ENCODE measurements around the gene NKAIN2. TPM values are rescaled to one million over a fixed set of nuclear protein-coding genes. Genes with fewer than 3 reads are reported as not detected.
"Not testable (repeated sequence)": the region's sequence is repeated elsewhere in the genome, so short reads cannot be mapped to it uniquely, and the experiment has no call there.

The NKAIN2 gene
- total RNA-seq, 1 experiment from 2014 or later, result 0.15 TPM

- DNase-seq (ENCODE audit: low read depth), result no peak
These were observed 526.5 kb downstream of the NKAIN2 start for GRCh38 chr6:124330197-124330596.

GRCh38 chr6:124334359-124334758 lies 530.7 kb downstream of the NKAIN2 start:
- DNase-seq (ENCODE audit: low read depth), result peak; percentile 2

- DNase-seq (ENCODE audit: low read depth), result no peak
These were observed 536.1 kb downstream of the NKAIN2 start for GRCh38 chr6:124339610-124340334.

GRCh38 chr6:124348339-124348738 lies 544.7 kb downstream of the NKAIN2 start:
- not testable (repeated sequence) for DNase-seq (ENCODE audit: low read depth)

- DNase-seq (ENCODE audit: low read depth), result no peak
These were observed 551.5 kb downstream of the NKAIN2 start for GRCh38 chr6:124355146-124355545.

GRCh38 chr6:124356276-124356810 lies 552.7 kb downstream of the NKAIN2 start:
- DNase-seq (ENCODE audit: low read depth), result no peak

GRCh38 chr6:124356811-124357210 lies 553.1 kb downstream of the NKAIN2 start:
- DNase-seq (ENCODE audit: low read depth), result no peak

GRCh38 chr6:124368131-124368530 lies 564.5 kb downstream of the NKAIN2 start:
- DNase-seq (ENCODE audit: low read depth), result no peak

GRCh38 chr6:124371974-124372475 lies 568.4 kb downstream of the NKAIN2 start:
- no peak for DNase-seq (ENCODE audit: low read depth)

- DNase-seq (ENCODE audit: low read depth), result peak; percentile 2
These were observed 569.7 kb downstream of the NKAIN2 start for GRCh38 chr6:124373386-124373785.

GRCh38 chr6:124389127-124389526 lies 585.5 kb downstream of the NKAIN2 start:
- no peak for DNase-seq (ENCODE audit: low read depth)

- DNase-seq (ENCODE audit: low read depth), result peak; percentile 74
These were observed 589.9 kb downstream of the NKAIN2 start for GRCh38 chr6:124393536-124393935.

- DNase-seq (ENCODE audit: low read depth), result peak; percentile 4
These were observed 592.7 kb downstream of the NKAIN2 start for GRCh38 chr6:124396361-124396760.

- no peak for DNase-seq (ENCODE audit: low read depth)
These were observed 596.8 kb downstream of the NKAIN2 start for GRCh38 chr6:124400261-124400999.

- not testable (repeated sequence) for DNase-seq (ENCODE audit: low read depth)
These were observed 606.8 kb downstream of the NKAIN2 start for GRCh38 chr6:124410425-124410824.

- not testable (repeated sequence) for DNase-seq (ENCODE audit: low read depth)
These were observed 609.0 kb downstream of the NKAIN2 start for GRCh38 chr6:124412657-124413056.

- DNase-seq (ENCODE audit: low read depth), result no peak
These were observed 616.6 kb downstream of the NKAIN2 start for GRCh38 chr6:124420116-124420840.

GRCh38 chr6:124423621-124424020 lies 620.0 kb downstream of the NKAIN2 start:
- DNase-seq (ENCODE audit: low read depth), result no peak

- DNase-seq (ENCODE audit: low read depth), result no peak
These were observed 627.2 kb downstream of the NKAIN2 start for GRCh38 chr6:124430740-124431318.

GRCh38 chr6:124432620-124433019 lies 629.0 kb downstream of the NKAIN2 start:
- DNase-seq (ENCODE audit: low read depth), result no peak

GRCh38 chr6:124433387-124434160 lies 629.9 kb downstream of the NKAIN2 start:
- DNase-seq (ENCODE audit: low read depth), result no peak

All from M059J (cell line).